Neutrophil (primary cell): ENCODE measurements around the gene MCAT.

Source experiments
- H3K27ac ChIP-seq: fragments of 200-600 bp; sonication (generic); 2 replicates; pipeline ENCODE4 v1.5.1; 2016; ENCODE audit warnings: mild to moderate bottlenecking, moderate library complexity
- H3K27me3 ChIP-seq: fragments of 200-600 bp; sonication (generic); 2 replicates; pipeline ENCODE4 v1.6.0; 2016; ENCODE audit warnings: mild to moderate bottlenecking
- H3K36me3 ChIP-seq: fragments of 200-600 bp; sonication (generic); 2 replicates; pipeline ENCODE4 v1.5.1; 2017
- H3K4me1 ChIP-seq, 2 experiments: fragments of 200-600 bp in 1 of 2; sonication (generic) in 1 of 2; 1 replicate in 1 of 2; 2 replicates in 1 of 2; pipeline versions ENCODE4 v1.5.1 to v1.6.1; 2013 to 2016; ENCODE audit warnings: low read depth in 1 of 2, low read length in 1 of 2, mild to moderate bottlenecking in 1 of 2, moderate library complexity in 1 of 2; ENCODE audit not compliant: control insufficient read depth in 1 of 2, insufficient read depth in 1 of 2
- H3K4me3 ChIP-seq, 2 experiments: fragments of 200-600 bp in 1 of 2; sonication (generic) in 1 of 2; 1 replicate in 1 of 2; 2 replicates in 1 of 2; pipeline ENCODE4 v1.5.1; 2013 to 2016; ENCODE audit warnings: low read depth in 1 of 2, low read length in 1 of 2, mild to moderate bottlenecking in 1 of 2, moderate library complexity in 1 of 2
- H3K9me3 ChIP-seq: fragments of 200-600 bp; sonication (generic); 2 replicates; pipeline ENCODE4 v1.5.1; 2016
- CTCF ChIP-seq: fragments of 200-600 bp; sonication (generic); IDR thresholded peaks from 2 replicates; pipeline ENCODE4 v1.5.1; 2016; ENCODE audit warnings: antibody characterized with exemption

MCAT gene

GRCh38 chr22:43088984-43089717 lies 54.0 kb downstream of the MCAT start, which contains the start of gene TTLL1:
TTLL1 (minus strand) TSS chr22:43089391; CDS start chr22:43075586, 13,805 bp downstream.
- Histone ChIP-seq H3K27ac (peak within 1 kb of the TSS; percentile 73), H3K36me3 (no peaks in the 10 kb centered on the region), H3K27me3 (no peaks in the 10 kb centered on the region), H3K4me1 (peaks cover 18 to 21% of the 10 kb centered on the region in 2 experiments), H3K4me3 (peak within 1 kb of the TSS; percentile 82 to 89), H3K9me3 (no peaks in the 10 kb centered on the region)
- TF ChIP-seq CTCF = no peak

- H3K27me3 ChIP-seq = no peaks in the 10 kb centered on the region
- no peaks in the 10 kb centered on the region for H3K36me3 ChIP-seq
- H3K9me3 ChIP-seq = no peaks in the 10 kb centered on the region
- H3K4me3 ChIP-seq = peak overlapping the region; percentile 82 to 89
- peaks cover 18 to 21% of the 10 kb centered on the region in 2 experiments for H3K4me1 ChIP-seq
- no peak for TF ChIP-seq CTCF
- peak overlapping the region; percentile 73 for H3K27ac ChIP-seq
Measured at GRCh38 chr22:43088627-43088983, 54.6 kb downstream of the MCAT start.

- Histone ChIP-seq H3K4me1 (peaks cover 10 to 13% of the 10 kb centered on the region in 2 experiments), H3K27me3 (no peaks in the 10 kb centered on the region), H3K27ac (no peak overlapping the region), H3K36me3 (no peaks in the 10 kb centered on the region), H3K4me3 (no peak overlapping the region), H3K9me3 (no peaks in the 10 kb centered on the region)
- no peak for TF ChIP-seq CTCF
Measured at GRCh38 chr22:43085658-43086606, 57.3 kb downstream of the MCAT start.
